ENCODE data around the gene AARS2. TPM values are rescaled to one million over a fixed set of nuclear protein-coding genes. Genes with fewer than 3 reads are reported as not detected.

The AARS2 gene
- total and polyA plus RNA-seq, 2 of the 4 experiments (the other 2 are of a cell fraction), result 9.1 to 10.4 TPM

- TF ChIP-seq MXI1 (IDR thresholded peaks at IDR 0.05; ENCODE audit: borderline replicate concordance, low read depth, low read length), result no peak
Measured at GRCh38 chr6:44253307-44254101, 59.6 kb downstream of the AARS2 start (continued).

- Histone ChIP-seq H3K9ac (ENCODE audit: low read depth, low read length) (no peak overlapping the region), H2BK5ac (ENCODE audit: low read depth, low read length, poor library complexity, severe bottlenecking) (no peak overlapping the region), H2AK5ac (ENCODE audit: low read depth, low read length) (no peak overlapping the region), H2AFZ (replicated peaks; ENCODE audit: low read length, poor library complexity) (no peak overlapping the region), H3K36me3 (ENCODE audit: control insufficient read depth, insufficient read depth, low read length) (peaks cover 58% of the 10 kb centered on the region), H4K20me1 (ENCODE audit: insufficient read depth, low read length) (peaks cover 98% of the 10 kb centered on the region), H4K5ac (ENCODE audit: low read depth, low read length) (no peak overlapping the region), H4K91ac (ENCODE audit: insufficient read depth, low read depth, low read length) (no peak overlapping the region), H3K4me2 (ENCODE audit: low read depth, low read length) (no peak overlapping the region), H3K56ac (ENCODE audit: extremely low read depth, insufficient read depth, low read length) (no peak overlapping the region), H2BK15ac (ENCODE audit: low read depth, low read length) (no peak overlapping the region), H3K27ac (ENCODE audit: insufficient read depth, low read length) (no peak overlapping the region), H2BK20ac (ENCODE audit: low read depth, low read length) (no peak overlapping the region), H3K4ac (ENCODE audit: low read depth, low read length) (no peak overlapping the region), H3K14ac (replicated peaks; ENCODE audit: low read depth, low read length) (no peak overlapping the region), H3K9me1 (ENCODE audit: insufficient read depth, low read length) (peaks cover 10% of the 10 kb centered on the region), H3K4me3 (ENCODE audit: insufficient read depth, low read depth, low read length) (no peak overlapping the region), H4K8ac (ENCODE audit: low read depth in 2 of 2, low read length in 2 of 2) (no peak overlapping the region), H3K4me1 (ENCODE audit: control insufficient read depth, insufficient read depth, low read length) (peaks cover 6% of the 10 kb centered on the region), H3K79me1 (ENCODE audit: low read depth in 1 of 2, low read length in 2 of 2) (peaks cover 23 to 83% of the 10 kb centered on the region in 2 experiments), H2BK120ac (ENCODE audit: low read depth, low read length) (no peak overlapping the region), H2AK9ac (replicated peaks; ENCODE audit: low read depth, low read length, poor library complexity) (no peak overlapping the region), H3K18ac (ENCODE audit: low read depth, low read length) (no peak overlapping the region), H3K27me3 (ENCODE audit: control insufficient read depth, insufficient read depth, low read length) (no peaks in the 10 kb centered on the region), H3K9me3 (ENCODE audit: control insufficient read depth, insufficient read depth, low read length) (no peaks in the 10 kb centered on the region), H3K23ac (ENCODE audit: low read depth, low read length) (no peak overlapping the region)
- intact Hi-C loops (cut with micrococcal nuclease), result no loop called here
- BruUV-seq (replicated peaks), result no TSS peak
- dilution Hi-C loops (cut with HindIII; ENCODE audit: low sequenced_read_pairs, unreplicated experiment), result no loop called here
- ChIA-PET POLR2A (ENCODE audit: unreplicated experiment) (interaction anchor here (0.5 kb wide), 1 partner anchor 81 kb away, joined by 4 read pairs; no protein-coding TSS in a partner anchor), CTCF (interaction anchor here (1.1 kb wide), 1 partner anchor 17 kb away, joined by 3 read pairs; no protein-coding TSS in a partner anchor)
- in situ Hi-C loops (cut with MboI; ENCODE audit: low sequenced_read_pairs), result no loop called here
- no peak for DNase-seq
- TF ChIP-seq NFE2L2 (IDR thresholded peaks at IDR 0.05; ENCODE audit: low read depth, low read length) (no peak), MAZ (IDR thresholded peaks at IDR 0.05; ENCODE audit: borderline replicate concordance, low read depth, low read length) (no peak), BHLHE40 (IDR thresholded peaks at IDR 0.05; ENCODE audit: low read depth, low read length) (no peak), SMC3 (IDR thresholded peaks at IDR 0.05; ENCODE audit: low read depth, low read length) (no peak), RAD21 (IDR thresholded peaks at IDR 0.05; ENCODE audit: low read length) (no peak), FOS (IDR thresholded peaks at IDR 0.05; ENCODE audit: low read depth, low read length) (no peak)
- no peak for ATAC-seq (ENCODE audit: low read depth)
- 83% methylated on average over 2 of the region's 14 CpGs; no CpG with 5 or more reads in 1 of the 2 experiments for WGBS, 2 experiments (ENCODE audit: extremely low coverage in 2 of 2, insufficient read length in 1 of 2)
Measured at GRCh38 chr6:44251576-44252524, 61.3 kb downstream of the AARS2 start.

Data from IMR-90 (cell line).